Fibroblast of lung (primary cell): Measurements from ENCODE around the gene JMJD4. TPM values are rescaled to one million over a fixed set of nuclear protein-coding genes. Genes with fewer than 3 reads are reported as not detected.
A peak's percentile ranks its signal among the peaks of the same experiment; 100 is the strongest.

Experiments used
- DNase-seq, 2 donors: peaks; one replicate each; pipeline versions ENCODE4 v3.0.0 to v3.0.0-alpha.2; 2010; ENCODE audit warnings: low read depth in 2 of 2
- H2AFZ ChIP-seq: 2 replicates; pipeline ENCODE4 v1.5.1; 2012; ENCODE audit warnings: low read length, control low read depth, inconsistent platforms
- H3K27ac ChIP-seq: 2 replicates; pipeline ENCODE4 v1.5.1; 2011; ENCODE audit warnings: low read length, control low read depth; ENCODE audit not compliant: insufficient read depth
- H3K27me3 ChIP-seq: 2 replicates; pipeline ENCODE4 v1.5.1; 2011; ENCODE audit warnings: mild to moderate bottlenecking, low read length; ENCODE audit not compliant: control insufficient read depth, insufficient read depth
- H3K36me3 ChIP-seq: 2 replicates; pipeline ENCODE4 v1.5.1; 2011; ENCODE audit warnings: low read length; ENCODE audit not compliant: control insufficient read depth, insufficient read depth
- H3K4me1 ChIP-seq: 2 replicates; pipeline ENCODE4 v1.5.1; 2011; ENCODE audit warnings: low read length; ENCODE audit not compliant: control insufficient read depth, insufficient read depth; ENCODE audit errors: extremely low read depth
- H3K4me2 ChIP-seq: 2 replicates; pipeline ENCODE4 v1.5.1; 2011; ENCODE audit warnings: low read length, control low read depth; ENCODE audit not compliant: insufficient read depth; ENCODE audit errors: extremely low read depth
- H3K4me3 ChIP-seq, 4 experiments: fragments of 200-600 bp in 1 of 4; sonication (generic) in 1 of 4; replicated peaks in 1 of 4; 2 replicates each; pipeline ENCODE4 v1.5.1; 2011 to 2016; ENCODE audit warnings: low read length in 4 of 4, low read depth in 3 of 4, mild to moderate bottlenecking in 3 of 4, control low read depth in 2 of 4, inconsistent platforms in 1 of 4, mixed read lengths in 1 of 4; ENCODE audit not compliant: insufficient read depth in 1 of 4; ENCODE audit errors: control extremely low read depth in 1 of 4
- H3K79me2 ChIP-seq: 2 replicates; pipeline ENCODE4 v1.5.1; 2012; ENCODE audit warnings: mild to moderate bottlenecking, low read length, inconsistent platforms; ENCODE audit not compliant: control insufficient read depth, insufficient read depth
- H3K9ac ChIP-seq: 2 replicates; pipeline ENCODE4 v1.5.1; 2011; ENCODE audit warnings: mild to moderate bottlenecking, low read length, control low read depth; ENCODE audit not compliant: insufficient read depth
- H3K9me3 ChIP-seq: 2 replicates; pipeline ENCODE4 v1.5.1; 2012; ENCODE audit warnings: low read depth, low read length; ENCODE audit not compliant: control insufficient read depth, insufficient read depth
- H4K20me1 ChIP-seq: 2 replicates; pipeline ENCODE4 v1.5.1; 2011; ENCODE audit warnings: low read length; ENCODE audit not compliant: control insufficient read depth, insufficient read depth; ENCODE audit errors: extremely low read depth
- CTCF ChIP-seq, 2 donors: IDR thresholded peaks in 1 of 2; conservative IDR thresholded peaks in 1 of 2; 1 replicate in 1 of 2; 2 replicates in 1 of 2; pipeline ENCODE4 v1.5.1; 2011 to 2012; ENCODE audit warnings: low read length in 2 of 2, control low read depth in 1 of 2, inconsistent platforms in 1 of 2, low read depth in 1 of 2, mild to moderate bottlenecking in 1 of 2
- EZH2 ChIP-seq: IDR thresholded peaks from 2 replicates; pipeline ENCODE4 v1.5.1; 2012; ENCODE audit warnings: low read length, control low read depth, mild to moderate bottlenecking; ENCODE audit errors: missing control alignments
- polyA plus RNA-seq, 2 donors: library from polyadenylated mRNA; depleted of rRNA in 1 of 2; stranded (reverse) in 1 of 2; unstranded in 1 of 2; fragments of >200 nt; gene quantifications; 2 replicates each; pipeline ENCODE4 v1.2.1, GENCODE V29; 2011 to 2012; ENCODE audit warnings: missing spikeins in 1 of 2
- total RNA-seq: library from RNA; depleted of rRNA; stranded (reverse); fragments of >200 nt; gene quantifications from 2 replicates; pipeline ENCODE4 v1.2.1, GENCODE V29; 2014

JMJD4 gene
- total and polyA plus RNA-seq, 2 donors (not counting 1 experiment from before 2014, with no cell fraction given): 12.1 to 26.4 TPM

- Histone ChIP-seq H3K27me3 (no peaks in the 10 kb centered on the region), H3K4me3 (no peak overlapping the region), H4K20me1 (no peaks in the 10 kb centered on the region), H3K27ac (peak overlapping the region; percentile 18), H2AFZ (no peak overlapping the region), H3K9ac (no peak overlapping the region), H3K4me2 (no peak overlapping the region), H3K4me1 (peaks cover 21% of the 10 kb centered on the region), H3K79me2 (peaks cover 5% of the 10 kb centered on the region), H3K36me3 (peaks cover 3% of the 10 kb centered on the region), H3K9me3 (no peaks in the 10 kb centered on the region)
- no peak for TF ChIP-seq CTCF (conservative IDR thresholded peaks at IDR 0.05 in 1 of 2, IDR thresholded peaks at IDR 0.05 in 1 of 2; ENCODE audit: low read depth in 1 of 2, low read length in 2 of 2)
- TF ChIP-seq EZH2: no peak
- DNase-seq: peak; percentile 96 to 99
Observed at GRCh38 chr1:227759341-227760300, 24.5 kb upstream of the JMJD4 start.

GRCh38 chr1:227758366-227758765 lies 23.3 kb upstream of the JMJD4 start:
- H3K27ac ChIP-seq: no peak overlapping the region
- H3K9me3 ChIP-seq: no peaks in the 10 kb centered on the region
- peaks cover 15% of the 10 kb centered on the region for H3K4me1 ChIP-seq
- H3K27me3 ChIP-seq: no peaks in the 10 kb centered on the region
- H3K36me3 ChIP-seq: peaks cover 3% of the 10 kb centered on the region
- H2AFZ ChIP-seq: no peak overlapping the region
- no peak overlapping the region for H3K9ac ChIP-seq
- H4K20me1 ChIP-seq: no peaks in the 10 kb centered on the region
- H3K4me3 ChIP-seq: no peak overlapping the region
- DNase-seq: peak in 1 of 2 donors; percentile 30
- TF ChIP-seq CTCF (conservative IDR thresholded peaks at IDR 0.05 in 1 of 2, IDR thresholded peaks at IDR 0.05 in 1 of 2; ENCODE audit: low read depth in 1 of 2, low read length in 2 of 2) (no peak), EZH2 (no peak)
- peaks cover 5% of the 10 kb centered on the region for H3K79me2 ChIP-seq
- no peak overlapping the region for H3K4me2 ChIP-seq

GRCh38 chr1:227757781-227758180 lies 22.7 kb upstream of the JMJD4 start:
- H2AFZ ChIP-seq: no peak overlapping the region
- H3K4me2 ChIP-seq: no peak overlapping the region
- no peak overlapping the region for H3K27ac ChIP-seq
- no peaks in the 10 kb centered on the region for H3K27me3 ChIP-seq
- H3K4me1 ChIP-seq: peaks cover 11% of the 10 kb centered on the region
- no peak overlapping the region for H3K4me3 ChIP-seq
- no peaks in the 10 kb centered on the region for H3K9me3 ChIP-seq
- DNase-seq: peak in 1 of 2 donors; percentile 55
- peaks cover 5% of the 10 kb centered on the region for H3K79me2 ChIP-seq
- H3K36me3 ChIP-seq: peaks cover 3% of the 10 kb centered on the region
- no peaks in the 10 kb centered on the region for H4K20me1 ChIP-seq
- no peak for TF ChIP-seq EZH2
- H3K9ac ChIP-seq: no peak overlapping the region
